Fibroblast of skin of scalp (primary cell): Measurements from ENCODE around the gene F8A1. TPM values are rescaled to one million over a fixed set of nuclear protein-coding genes. Genes with fewer than 3 reads are reported as not detected.
"Not testable (repeated sequence)": the region's sequence is repeated elsewhere in the genome, so short reads cannot be mapped to it uniquely, and the experiment has no call there.

Source experiments
- DNase-seq: peaks from one replicate; pipeline ENCODE4 v3.0.0-alpha.2; 2013
- polyA plus RNA-seq, 2 experiments: library from polyadenylated mRNA; unstranded; fragments of 120-200 nt; gene quantifications; one replicate each; pipeline ENCODE4 v1.2.1, GENCODE V29; 2013; ENCODE audit not compliant: insufficient read length in 2 of 2

The F8A1 gene
- polyA plus RNA-seq (2013, experiment 1 of 2; ENCODE audit: insufficient read length) = 22.6 TPM
- polyA plus RNA-seq (2013, experiment 2 of 2; ENCODE audit: insufficient read length) = 22.9 TPM

DNA sequence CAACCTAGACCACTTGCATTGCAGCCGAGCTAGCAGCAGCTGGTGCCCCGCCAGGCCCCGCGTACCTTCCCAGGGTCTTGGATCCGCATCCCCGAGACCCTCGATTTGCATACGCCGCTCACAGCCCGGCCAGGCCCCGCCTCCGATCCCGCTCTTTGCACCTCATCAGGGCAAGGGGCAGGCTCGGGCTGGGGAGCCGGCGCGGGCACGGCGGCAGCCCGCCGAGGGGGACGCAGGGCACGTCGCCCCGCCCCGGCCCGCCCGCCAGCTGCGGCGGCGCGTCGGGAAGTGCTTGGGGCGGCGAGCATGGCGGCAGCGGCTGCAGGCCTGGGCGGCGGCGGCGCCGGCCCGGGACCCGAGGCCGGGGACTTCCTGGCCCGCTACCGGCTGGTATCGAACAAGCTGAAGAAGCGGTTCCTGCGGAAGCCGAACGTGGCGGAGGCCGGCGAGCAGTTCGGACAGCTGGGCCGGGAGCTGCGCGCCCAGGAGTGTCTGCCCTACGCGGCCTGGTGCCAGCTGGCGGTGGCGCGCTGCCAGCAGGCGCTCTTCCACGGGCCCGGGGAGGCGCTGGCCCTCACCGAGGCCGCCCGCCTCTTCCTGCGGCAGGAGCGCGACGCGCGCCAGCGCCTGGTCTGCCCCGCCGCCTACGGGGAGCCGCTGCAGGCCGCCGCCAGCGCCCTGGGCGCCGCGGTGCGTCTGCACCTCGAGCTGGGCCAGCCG is at the start of gene F8A1:
Gene F8A1 (plus strand): TSS at position 287 of the 720 bp plus-strand sequence. CDS start 20 bp downstream, at position 307.
- DNase-seq = not testable (repeated sequence)

DNA sequence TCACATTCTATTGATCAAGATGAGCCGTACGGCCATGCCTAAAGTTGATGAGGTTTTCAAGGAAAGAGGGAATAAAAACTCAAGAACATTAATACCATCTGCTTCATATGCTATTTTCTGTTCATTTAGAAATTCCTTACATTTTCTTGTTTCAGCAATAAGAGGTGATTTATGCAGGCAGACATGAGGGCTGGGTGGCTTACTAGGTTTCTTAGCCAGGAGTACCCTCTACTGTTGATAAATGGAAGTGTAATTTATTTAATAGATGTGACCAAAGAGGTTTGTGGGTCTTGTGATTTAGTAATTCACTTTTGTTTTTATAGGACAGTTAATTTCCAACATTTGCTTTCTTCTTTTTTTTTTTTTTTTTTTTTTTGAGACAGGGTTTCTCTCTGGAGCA is 45.3 kb upstream of the F8A1 start:
- peak; percentile 61 for DNase-seq

DNA sequence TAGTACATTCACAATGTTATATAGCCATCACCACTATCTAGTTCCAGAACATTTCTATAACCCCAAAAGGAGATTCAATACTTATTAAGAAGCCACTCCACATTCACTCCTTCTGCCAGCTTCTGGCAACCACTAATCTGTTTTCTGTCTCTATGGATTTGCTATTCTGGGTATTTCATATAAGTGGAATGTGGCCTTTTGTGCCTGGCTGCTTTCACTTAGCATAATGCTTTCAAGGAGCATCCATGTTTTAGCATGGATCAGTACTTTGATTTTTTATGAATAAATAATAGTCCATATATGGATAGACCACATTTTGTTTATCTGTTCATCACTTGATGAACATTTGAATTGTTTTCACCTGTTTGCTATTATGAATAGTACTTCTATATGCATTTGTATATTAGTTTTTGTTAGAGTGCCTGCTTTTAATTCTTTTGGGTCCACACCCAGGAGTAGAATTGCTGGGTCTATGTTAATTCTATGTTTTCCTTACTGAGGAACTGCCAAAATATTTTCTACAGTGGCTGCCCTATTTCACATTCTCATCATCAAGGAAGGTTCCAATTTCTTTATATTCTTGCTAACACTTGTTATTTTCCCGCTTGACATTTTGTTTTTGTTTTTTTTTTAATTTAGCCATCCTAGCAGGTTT is 35.1 kb upstream of the F8A1 start:
- no peak for DNase-seq

DNA sequence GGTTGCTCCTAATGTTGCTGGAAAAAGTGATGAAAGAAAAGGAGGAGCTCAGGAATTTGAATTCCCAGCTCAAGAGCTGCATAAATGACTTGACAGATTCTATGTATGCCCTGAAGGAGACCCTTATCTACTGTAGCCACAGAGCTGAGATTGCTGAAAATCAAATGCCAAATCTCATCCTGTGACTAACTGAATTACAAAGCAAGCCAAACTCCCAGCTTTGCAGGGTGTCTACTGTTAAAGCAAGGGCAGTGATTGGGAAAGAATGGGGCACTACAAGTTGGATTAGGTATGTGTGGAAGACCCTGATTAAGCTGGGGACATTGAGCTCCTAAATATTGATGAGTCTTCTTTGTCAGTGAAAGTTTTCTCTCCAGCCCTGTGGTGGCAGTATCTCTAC is 30.9 kb upstream of the F8A1 start:
- DNase-seq = no peak

DNA sequence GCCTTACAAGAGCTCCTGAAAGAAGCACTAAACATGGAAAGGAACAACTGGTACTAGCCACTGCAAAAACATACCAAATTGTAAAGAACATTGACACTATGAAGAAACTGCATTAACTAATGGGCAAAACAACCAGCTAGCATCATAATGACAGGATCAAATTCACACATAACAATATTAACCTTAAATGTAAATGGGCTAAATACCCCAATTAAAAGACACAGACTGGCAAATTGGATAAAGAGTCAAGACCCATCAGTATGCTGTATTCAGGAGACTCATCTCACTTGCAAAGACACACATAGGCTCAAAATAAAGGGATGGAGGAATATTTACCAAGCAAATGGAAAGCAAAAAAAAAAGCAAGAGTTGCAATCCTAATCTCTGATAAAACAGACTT is 17.6 kb upstream of the F8A1 start:
- not testable (repeated sequence) for DNase-seq

DNA sequence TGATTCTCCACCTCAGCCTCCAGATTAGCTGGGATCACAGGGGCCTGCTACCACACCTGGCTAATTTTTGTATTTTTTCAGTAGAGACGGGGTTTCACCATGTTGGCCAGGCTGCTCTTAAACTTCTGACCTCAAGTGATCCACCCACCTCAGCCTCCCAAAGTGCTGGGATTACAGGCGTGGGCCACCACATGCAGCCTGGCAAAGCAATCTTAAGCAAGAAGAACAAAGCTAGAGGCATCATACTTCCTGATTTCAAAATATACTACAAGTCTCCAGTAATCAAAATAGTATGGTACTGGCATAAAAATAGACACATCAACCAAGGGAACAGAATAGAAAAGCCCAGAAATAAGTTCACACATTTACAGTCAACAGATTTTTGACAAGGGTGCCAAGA is 12.8 kb upstream of the F8A1 start:
- DNase-seq = no peak

DNA sequence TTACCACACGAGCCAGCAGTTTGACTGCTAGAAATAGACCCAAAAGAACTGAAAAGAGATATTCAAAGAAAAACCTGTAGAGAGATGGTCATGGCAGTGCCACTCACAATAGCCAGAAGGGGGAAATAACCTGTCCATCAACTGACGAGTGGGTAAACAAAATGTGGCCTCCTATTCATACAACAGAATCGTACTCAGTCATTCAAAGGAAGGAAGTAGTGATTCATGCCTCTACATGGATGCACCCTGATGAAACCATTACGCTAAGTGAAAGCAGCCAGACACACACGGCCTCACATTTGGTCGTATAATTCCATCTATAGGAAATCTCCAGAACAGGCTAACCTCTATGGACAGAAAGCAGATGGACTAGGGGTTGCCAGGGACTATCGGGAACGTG is 2.1 kb upstream of the F8A1 start:
- DNase-seq = not testable (repeated sequence)

DNA sequence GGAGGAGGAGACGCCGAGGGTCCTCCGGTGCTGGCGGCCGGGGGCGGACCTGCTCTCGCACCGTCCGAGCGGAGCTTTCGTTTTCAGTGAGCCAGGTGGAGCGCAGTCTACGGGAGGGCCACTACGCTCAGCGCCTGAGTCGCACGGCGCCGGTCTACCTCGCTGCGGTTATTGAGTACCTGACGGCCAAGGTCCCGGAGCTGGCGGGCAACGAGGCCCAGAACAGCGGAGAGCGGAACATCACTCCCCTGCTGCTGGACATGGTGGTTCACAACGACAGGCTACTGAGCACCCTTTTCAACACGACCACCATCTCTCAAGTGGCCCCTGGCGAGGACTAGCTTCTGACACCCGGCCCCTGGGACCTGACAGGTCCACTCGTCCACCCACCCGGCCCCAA is 1.1 kb upstream of the F8A1 start:
- not testable (repeated sequence) for DNase-seq

DNA sequence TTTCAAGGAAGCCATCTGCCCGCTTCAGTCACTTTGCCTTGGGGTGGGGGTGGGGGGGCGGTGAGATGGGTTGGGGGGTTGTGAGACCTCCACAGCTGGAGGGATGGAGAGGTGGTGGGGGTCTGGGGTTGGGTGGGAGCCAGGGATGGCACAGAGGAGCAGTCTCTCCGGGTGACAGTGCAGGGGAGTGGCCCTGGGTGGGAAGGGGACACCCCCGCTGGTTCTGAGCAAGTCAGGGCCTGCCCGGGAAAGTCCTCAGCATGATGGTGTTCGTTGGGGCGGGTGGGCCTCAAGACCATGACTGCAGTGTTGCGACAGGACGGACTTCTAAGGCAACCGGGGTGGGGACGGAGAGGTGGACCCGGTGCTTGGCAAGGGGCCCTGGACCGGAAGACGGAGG is 606 bp upstream of the F8A1 start:
- not testable (repeated sequence) for DNase-seq

DNA sequence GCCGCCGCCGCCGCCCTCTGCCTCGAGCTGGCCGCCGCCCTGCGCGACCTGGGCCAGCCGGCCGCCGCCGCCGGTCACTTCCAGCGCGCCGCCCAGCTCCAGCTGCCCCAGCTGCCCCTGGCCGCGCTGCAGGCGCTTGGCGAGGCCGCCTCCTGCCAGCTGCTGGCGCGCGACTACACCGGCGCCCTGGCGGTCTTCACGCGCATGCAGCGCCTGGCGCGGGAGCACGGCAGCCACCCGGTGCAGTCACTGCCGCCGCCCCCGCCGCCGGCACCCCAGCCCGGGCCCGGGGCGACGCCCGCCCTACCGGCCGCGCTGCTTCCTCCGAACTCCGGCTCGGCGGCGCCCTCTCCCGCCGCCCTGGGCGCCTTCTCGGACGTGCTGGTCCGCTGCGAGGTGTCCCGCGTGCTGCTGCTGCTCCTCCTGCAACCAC is 650 bp downstream of the F8A1 start:
- DNase-seq = not testable (repeated sequence)

DNA sequence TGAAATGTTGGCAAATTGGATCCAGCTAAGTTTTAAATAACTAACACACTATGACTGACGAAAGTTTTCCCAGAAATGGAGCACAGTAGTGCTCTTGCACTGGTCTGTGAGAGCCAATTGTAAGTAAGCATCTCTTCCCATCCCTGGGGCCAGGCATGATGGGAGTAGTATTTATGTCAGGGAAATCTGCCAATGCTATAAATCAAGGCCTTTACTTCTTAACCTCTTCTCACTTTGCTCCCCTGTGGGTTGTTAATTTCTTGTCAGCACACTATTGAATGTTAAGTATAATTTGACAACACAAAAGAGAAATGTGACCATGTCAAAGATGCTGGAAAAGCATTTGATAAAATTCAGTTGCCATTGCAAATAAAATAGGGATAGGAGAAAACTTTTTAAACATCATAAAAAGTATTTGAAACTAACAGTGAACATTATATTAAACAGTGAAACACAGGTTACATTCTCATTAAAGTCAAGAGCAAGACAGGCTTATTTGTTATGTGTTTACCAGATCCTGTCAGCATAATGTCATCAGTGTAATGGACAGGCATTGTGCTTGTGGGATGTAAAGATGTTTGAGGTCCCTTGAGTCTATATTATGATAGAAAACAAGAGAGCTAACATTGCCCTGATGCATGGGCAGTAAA is 5.0 kb downstream of the F8A1 start:
- DNase-seq = no peak

DNA sequence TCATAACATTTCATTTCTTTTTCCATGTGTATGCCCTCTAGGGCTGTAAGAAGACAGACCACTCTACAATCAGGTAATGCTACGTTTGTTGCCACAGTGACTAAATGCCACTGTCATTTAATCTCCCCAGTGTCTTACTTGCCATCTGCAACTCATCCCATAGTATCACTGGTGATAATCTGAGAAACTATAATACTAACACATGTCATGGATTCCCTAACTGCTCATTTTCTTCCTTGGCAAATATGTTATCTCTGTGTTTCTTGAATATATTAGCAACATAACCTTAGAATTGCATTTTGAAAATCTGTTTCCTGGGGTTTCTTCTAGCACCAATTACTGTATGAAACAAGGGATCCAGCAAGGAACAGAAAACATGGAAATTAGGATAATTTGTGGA is 6.1 kb downstream of the F8A1 start:
- no peak for DNase-seq

DNA sequence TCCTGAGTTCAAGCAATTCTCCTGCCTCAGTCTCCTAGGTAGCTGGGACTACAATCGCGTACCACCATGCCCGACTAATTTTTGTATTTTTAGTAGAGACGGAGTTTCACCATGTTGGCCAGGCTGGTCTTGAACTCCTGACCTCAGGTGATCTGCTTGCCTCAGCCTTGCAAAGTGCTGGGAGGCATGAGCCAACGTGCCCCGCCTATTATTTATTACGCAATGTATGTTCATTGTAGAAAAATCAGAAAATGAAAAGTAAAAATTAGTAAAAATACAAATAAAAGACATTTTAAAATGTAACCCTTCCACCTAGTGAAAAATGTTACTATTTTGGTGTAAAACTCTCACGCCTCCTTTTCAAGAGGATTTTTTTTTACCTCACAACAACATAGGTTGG is 14.2 kb downstream of the F8A1 start:
- no peak for DNase-seq

DNA sequence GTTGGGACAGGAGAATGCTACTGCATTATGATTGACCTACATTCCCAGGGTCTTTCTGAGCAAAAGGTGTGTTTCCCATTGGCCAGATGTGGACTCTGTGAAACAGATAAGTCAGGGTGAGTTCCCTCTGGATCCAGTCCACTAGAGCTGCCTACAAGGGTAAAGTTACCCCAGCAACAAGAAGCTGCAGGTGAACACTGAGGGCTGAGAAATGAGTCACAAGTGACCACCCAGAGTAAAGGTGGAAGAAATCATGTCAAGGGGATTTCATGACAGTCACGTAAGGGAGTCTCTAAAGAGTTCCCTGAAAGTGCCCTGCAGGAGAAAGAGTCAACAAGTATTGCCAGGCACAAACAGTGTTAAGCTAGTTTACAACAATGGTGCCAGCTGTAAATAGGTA is 16.3 kb downstream of the F8A1 start:
- no peak for DNase-seq

DNA sequence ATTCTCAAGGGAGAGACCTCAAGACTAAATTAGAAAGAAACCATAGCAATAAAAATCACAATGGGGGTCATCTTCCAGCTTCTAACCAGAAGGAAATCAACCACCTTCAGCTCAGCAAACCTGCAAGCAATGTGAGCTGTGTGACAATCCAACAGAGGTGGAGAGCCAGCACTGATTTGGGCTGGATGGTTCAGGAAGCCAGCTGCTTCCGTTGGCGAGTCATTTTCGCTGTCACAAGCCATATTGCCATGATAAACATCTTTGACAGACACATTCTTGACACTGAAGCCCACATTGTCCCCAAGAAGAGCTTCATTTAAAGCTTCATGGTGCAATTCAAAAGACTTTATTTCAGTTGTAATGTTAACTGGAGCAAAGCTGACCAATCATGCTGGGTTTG is 22.7 kb downstream of the F8A1 start:
- DNase-seq = no peak

DNA sequence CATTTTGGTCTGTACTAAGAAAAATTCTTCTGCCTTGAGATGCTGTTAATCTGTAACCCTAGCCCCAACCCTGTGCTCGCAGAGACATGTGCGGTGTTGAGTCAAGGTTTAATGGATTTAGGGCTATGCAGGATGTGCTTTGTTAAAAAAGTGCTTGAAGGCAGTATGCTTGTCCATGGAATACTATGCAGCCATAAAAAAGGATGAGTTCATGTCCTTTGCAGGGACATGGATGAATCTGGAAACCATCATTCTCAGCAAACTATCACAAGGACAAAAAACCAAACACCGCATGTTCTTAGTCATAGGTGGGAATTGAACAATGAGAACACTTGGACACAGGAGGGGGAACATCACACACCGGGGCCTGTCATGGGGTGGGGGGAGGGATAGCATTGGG is 23.9 kb downstream of the F8A1 start:
- DNase-seq = not testable (repeated sequence)

DNA sequence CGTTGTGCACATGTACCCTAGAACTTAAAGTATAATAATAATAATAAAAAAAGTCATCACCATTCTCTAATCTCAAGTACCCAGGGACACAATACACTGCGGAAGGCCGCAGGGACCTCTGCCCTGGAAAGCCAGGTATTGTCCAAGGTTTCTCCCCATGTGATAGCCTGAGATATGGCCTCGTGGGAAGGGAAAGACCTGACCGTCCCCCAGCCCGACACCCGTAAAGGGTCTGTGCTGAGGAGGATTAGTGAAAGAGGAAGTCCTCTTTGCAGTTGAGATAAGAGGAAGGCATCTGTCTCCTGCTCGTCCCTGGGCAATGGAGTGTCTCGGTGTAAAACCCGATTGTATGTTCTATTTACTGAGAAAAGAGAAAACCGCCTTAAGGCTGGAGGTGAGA is 24.4 kb downstream of the F8A1 start:
- not testable (repeated sequence) for DNase-seq

DNA sequence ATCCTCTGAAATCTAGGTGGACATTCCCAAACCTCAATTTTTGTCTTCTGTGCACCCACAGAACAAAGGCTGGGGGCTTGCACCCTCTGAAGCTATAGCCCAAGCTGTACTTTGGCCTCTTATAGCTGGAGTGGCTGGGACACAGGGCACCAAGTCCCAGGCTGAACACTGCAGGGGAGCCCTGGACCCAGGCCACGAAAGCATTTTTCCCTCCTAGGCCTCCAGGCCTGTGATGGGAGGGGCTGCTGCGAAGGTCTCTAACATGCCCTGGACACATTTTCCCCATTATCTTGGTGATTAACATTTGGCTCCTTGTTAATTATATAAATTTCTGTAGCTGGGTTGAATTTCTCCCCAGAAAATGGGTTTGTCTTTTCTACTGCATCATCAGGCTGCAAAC is 27.9 kb downstream of the F8A1 start:
- no peak for DNase-seq

DNA sequence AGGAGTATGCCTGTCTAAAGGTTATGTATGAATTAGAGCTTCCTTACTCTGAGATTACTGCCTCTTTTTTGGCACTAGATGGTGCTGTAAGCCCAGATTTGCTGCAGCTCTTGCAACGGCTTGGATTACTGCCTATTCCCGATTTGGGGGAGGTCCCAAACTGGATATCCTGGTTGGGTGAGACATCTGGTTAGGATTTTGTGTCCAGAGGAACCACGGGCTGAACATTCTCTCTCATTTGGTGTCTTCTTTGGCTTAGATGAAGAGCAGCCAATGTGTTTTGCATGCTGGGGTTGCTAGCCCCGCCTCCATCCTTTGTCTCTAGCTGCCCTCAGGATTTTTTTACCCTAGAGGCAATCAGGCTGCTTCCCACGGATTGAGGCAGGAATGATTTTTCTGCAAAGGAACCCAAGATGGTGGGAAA is 31.9 kb downstream of the F8A1 start:
- DNase-seq = peak; percentile 87

DNA sequence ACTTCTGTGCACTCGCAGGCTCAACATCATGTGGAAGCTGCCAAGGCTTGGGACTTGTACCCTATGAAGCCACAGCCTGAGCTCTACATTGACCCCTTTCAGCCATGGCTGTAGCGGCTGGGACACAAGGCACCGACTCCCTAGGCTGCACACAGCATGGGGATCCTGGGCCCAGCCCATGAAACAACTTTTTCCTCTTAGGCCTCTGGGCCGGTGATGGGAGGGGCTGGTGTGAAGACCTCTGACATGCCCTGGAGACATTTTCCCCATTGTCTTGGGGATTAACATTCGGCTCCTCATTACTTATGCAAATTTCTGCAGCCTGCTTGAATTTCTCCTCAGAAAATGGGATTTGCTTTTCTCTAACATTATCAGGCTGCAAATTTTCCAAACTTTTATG is 38.6 kb downstream of the F8A1 start:
- not testable (repeated sequence) for DNase-seq
